Measurements from ENCODE around the gene CCDC186. TPM values are rescaled to one million over a fixed set of nuclear protein-coding genes. Genes with fewer than 3 reads are reported as not detected.

The CCDC186 gene
- 42.6 TPM for total RNA-seq (ENCODE audit: insufficient read depth, low replicate concordance)

DNA sequence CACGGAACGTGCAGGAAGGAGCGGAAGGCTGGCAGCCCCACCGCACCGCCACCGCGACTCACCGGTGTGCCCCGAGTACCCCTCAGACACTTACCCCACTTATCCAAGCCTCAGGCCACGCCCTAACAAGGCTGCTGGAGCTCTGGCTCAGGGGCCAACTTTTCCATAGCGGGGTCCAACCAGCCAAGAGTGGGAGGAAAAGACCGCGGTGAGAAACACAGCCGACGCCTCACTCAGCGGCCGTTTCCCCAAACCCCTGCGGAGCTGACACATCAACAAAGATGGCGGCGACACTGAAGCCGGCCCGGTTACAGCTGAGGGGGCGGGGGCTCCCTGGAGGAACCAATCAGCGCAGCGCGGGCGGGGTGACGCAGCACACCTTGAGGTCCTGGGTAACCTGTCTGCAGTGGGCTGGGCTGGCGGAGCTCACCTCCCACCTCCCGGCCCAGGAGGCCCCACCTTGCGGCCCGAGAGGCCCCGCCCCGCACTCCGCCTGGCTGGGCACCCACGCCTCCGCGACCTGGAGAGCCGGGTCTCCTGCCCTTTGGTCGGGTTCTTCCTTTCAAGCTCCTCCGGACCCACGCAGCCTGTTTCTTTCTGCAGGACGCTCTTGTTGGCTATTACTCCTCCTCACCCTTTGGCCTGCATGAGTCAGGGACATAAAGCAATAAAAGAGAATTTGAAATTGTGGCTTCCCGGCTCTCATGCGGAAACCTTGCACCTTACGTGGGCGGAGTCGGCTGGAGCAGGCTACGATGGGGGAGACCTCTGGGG lies at the start of gene CCDC186:
TSS of gene CCDC186 (minus strand) at position 283 of the 774 bp plus-strand sequence. CDS start 10,935 bp downstream, outside the sequence.
- peak; percentile 94 for DNase-seq (ENCODE audit: low spot score)

DNA sequence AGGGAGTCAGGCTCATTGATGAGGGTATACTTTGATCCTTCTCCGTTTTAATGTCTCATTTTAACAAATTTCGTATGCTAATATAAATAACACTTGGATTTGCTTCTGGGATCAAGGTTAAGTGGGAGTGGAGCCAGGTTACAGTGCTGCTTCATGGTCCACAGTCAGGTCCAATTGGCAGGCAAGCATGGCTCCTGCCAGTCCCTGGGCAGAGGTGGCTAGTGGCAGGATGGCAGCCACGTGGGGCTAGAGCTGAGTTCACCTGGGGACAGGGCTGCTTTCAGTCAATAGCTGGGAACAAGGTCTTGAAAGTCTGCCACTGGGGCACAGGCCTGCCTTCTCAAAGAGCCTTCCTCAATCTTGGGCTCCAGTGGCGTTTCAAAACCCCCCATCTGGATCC lies 49.1 kb upstream of the CCDC186 start:
- DNase-seq (ENCODE audit: low spot score), result no peak

DNA sequence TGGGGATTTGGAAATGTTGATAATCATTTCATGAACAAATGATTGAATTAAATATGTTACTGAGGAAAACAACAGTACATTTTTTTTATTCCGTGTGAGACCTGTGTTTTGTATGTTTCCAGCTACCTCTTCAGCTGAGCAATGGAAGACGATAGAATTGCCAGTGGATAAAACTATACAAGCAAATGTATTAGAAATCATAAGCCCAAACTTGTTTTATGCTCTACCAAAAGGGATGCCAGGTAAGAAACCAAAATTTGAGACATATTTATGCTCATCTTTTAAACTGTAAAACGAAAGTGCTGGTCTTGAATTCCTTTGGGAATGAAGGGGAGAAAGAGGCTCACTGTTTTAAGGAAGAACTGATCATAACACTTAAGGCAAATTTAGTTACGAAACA lies 47.2 kb upstream of the CCDC186 start:
- DNase-seq (ENCODE audit: low spot score), result no peak

DNA sequence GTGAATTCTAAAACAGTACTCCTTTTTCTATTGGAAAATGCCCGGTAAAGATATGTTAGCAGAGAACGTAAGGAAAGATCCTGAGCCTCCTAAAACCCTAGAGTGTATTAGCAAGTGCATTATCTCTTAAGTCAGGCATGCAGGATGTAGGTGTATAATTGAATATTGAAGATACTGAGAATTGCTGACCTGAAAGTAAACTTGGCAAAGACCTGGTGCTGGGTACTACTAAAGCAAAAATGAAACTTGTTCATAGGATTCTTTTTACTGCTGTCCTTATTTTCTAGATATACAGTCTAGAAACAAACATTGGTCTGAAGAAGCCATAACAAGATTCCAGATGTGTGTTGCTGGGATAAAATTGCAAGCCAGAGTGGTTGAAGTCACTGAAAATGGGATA lies 46.3 kb upstream of the CCDC186 start:
- DNase-seq (ENCODE audit: low spot score), result no peak

DNA sequence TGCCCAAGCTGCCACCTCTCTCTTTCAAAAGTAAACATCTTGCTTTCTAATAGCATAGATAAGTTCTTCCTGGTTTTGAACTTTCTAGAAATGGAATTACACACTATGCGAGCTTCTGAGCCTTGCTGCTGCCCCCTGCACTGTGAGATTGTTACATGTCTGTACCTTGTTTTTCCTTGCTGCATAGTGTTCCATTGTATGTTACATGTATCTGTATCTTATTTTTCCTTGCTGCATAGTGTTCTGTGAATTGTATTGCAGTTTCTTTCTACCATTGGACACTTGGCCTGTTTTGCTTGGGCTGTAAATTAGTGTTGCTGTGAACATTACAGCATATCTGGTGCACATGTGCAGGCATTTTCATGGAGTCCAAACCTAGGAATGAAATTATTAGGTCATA lies 41.0 kb upstream of the CCDC186 start:
- no peak for DNase-seq (ENCODE audit: low spot score)

DNA sequence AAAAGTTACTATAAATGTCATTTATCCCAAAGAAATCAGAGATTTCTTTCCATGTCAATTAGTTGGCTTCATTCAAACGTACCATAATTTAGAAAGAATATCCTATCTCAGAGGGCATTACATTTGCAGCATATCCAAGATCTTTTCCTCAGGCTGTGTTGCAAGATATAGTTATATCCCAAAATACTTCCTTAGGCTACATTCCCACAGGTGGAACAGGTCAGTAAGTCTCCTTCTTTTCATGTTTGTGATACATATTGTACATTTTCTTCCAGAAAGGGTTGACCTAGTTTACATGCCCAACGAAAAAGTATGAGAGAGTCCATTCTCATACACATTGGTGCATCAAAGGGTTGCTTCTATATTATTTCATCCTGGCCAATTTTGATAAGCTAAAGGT lies 38.1 kb upstream of the CCDC186 start:
- no peak for DNase-seq (ENCODE audit: low spot score)

DNA sequence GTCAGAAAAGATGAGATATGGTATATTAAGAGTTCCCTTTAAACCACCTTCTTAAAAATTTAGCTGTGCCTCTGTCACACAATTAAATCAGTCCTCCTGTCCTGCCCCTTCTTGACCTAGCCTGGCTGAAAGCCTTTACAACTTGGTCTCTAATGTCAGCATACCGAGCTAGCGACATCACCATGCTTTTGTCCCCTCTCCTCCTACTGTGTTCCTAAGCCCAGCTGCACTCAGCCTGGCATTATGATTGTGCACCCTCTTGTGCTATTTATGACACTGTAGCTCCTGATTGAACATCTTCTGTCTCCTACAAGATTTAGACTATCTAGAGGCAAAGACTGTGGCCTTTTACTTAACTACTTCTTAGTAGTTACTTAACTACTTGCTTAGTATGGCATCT lies 34.3 kb upstream of the CCDC186 start:
- DNase-seq (ENCODE audit: low spot score), result no peak

DNA sequence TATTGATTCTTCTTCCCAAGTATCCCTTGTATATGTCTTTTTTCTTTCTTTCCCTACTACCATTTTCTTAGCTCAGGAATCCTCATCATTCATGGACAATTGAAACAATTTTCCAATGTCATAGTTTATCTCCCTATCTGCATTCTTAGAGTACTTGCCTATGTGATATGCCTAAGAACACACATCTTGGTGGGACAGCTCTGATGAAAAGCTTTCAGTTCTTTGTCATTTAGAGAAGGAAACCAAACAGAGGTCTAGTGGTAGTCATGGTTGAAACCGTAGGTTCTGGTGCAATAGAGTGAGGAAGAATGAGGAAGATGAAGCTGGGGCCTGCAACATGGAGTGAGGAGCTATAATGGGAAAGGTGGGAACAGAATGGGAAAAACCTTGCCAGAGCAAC lies 33.3 kb upstream of the CCDC186 start:
- DNase-seq (ENCODE audit: low spot score), result no peak

DNA sequence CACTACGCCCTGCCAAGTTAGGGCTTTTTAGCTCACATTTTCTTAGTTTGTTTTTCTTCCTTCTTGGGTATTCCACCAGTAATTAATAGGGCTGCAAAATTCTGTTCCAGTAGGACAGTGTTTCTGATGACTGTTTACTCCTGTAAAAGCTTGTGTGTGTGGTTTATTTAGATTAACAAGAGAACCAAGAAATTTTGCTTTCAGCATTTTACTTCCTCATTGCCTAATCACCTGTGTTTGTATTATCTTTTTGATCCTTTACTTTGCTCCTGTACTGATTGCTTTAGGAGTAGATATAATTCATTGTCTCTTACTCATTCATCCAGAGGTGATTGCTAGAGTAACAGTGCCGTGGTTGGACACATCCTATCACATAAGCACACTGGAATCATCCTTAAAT lies 32.9 kb upstream of the CCDC186 start:
- no peak for DNase-seq (ENCODE audit: low spot score)

DNA sequence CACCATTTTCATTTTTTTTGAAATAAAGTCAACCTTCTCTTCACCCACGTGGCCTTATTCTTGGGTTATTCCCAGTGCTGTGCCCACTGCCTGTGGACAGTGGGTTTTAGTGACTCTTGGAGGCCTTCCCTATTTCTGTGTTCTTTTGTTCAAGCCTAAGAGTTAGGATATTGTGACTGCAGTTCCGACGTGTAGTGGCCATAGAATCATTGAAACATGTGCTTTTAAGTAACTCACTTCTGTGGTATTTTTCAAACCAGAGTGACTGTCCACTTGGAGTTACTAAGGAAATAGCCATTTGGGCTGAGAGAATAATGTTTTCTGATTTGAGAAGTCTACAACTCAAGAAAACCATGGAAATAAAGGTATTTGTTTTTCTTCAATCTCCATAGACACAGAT lies 28.8 kb upstream of the CCDC186 start:
- DNase-seq (ENCODE audit: low spot score), result no peak

DNA sequence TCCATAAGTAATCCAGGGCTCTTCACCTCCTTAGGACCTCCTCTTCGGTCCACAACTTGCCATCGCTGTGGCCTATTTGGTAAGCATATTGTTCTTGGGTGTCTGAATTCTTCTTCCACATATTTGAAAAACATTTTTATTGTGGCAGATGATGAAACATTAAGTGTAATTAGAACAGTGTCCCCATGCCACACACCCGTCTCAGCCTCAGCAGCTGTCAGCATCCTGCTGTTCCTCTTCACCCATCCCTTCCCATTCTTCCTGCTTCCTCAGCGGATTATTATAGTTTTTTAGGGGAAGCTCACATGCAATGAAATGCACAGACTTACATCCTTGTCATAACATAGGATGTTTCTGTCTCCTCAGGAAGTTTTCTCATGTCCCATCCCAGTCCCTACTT lies 25.2 kb upstream of the CCDC186 start:
- no peak for DNase-seq (ENCODE audit: low spot score)

DNA sequence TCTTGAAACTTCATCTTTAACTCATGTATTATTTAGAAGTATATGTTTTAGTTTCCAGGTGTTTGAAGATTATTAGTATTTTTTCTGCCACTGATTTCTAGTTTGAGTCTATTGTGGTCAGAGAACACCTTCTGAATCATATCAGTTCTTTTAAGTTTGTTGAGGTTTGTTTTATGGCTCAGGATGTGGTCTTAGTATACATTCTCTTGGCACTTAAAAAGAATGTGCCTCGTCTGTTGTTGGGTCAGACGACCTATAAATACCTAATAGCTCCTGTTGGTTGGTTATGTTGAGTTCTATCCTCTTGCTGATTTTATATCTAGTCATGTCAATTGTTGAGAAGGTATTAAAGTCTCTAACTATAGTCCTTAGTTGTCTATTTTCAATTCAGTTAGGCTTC lies 21.1 kb upstream of the CCDC186 start:
- no peak for DNase-seq (ENCODE audit: low spot score)

DNA sequence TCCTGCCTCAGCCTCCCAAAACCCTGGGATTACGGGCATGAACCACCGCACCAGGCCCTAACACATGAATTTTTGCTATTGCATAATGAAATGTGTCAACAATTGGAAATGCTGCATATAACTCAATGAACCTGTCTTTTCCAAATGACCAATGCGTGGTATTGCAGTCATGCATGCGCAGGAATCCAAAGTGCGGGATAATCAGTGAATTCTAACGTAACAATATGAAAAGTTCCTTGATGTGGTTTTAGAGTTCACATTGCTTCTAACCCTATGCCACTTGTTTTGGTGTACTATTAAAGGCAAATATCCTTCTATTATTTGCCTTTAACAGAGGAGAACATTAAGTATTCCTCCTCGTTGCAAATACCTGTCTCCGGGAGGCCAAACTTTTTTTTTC lies 15.7 kb upstream of the CCDC186 start:
- DNase-seq (ENCODE audit: low spot score), result no peak

DNA sequence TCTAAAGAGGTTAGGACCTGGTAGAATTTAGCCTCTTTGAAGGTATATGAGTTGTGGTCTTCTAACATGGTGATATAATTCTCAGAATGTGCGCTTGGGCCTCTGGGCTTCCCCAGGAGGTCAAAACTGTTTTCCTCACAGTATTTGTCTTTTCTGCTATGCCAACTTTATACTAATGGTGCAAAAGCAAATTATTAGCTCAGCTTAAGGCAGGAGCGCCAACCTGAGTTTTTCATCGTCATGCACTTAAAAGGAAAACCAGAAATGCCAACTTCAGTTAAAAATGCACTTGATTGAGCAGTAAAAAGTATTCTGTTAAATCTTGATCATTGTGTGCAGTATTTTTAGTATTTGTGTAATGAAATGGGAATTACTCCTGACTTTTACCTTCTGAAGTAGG lies 14.9 kb upstream of the CCDC186 start:
- DNase-seq (ENCODE audit: low spot score), result no peak

DNA sequence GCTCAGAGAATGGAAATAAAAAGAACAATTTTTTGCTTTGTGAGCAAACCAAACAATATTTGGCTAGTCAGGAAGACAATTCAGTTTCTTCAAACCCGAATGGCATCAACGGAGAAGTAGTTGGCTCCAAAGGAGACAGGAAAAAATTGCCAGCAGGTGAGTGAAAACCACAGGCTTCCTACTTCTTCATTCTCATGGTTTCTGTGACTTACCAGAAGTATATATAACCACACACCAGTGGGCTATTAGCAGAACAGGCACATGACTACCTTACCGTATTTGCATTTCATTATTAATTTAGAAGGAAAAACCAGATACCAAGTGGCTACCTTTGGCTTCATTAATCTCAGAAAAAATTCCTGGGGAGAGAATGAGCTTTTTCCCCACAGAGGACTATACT lies 14.0 kb upstream of the CCDC186 start:
- DNase-seq (ENCODE audit: low spot score), result no peak

DNA sequence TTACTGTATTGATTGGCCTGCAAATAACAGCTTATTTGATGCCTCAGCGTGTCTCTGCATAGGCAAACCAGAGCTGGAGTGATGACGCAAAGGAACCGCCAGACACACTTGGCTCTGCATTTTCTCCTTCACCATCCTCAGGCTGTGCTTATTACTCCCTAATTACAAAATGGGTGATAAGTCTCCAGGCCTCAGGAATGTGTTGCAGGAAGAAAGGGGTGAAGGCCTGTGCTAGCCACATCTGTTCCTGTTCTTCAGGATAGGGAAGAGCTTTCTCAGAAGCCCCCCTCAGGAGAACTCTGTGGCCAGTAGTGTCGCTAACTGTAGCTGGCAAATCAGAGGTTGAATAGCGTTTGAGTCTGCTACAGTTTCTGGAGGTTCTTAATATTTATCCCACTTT lies 10.3 kb upstream of the CCDC186 start:
- no peak for DNase-seq (ENCODE audit: low spot score)

DNA sequence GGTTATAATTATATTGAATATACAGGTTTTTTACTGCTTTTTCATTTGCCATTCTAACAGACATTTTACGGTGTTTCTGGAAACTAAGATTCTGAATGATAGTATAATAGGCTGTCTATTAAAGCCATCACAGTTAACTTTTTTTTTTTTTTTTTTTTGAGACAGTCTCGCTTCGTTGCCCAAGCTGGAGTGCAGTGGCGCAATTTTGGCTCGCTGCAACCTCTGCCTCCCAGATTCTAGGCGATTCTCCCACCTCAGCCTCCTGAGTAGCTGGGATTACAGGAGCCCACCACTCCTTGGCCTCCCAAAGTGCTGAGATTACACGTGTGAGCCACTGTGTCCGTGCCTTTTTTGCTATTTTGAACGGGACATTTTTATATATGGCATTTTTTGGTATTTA lies 9.6 kb upstream of the CCDC186 start:
- DNase-seq (ENCODE audit: low spot score), result no peak

DNA sequence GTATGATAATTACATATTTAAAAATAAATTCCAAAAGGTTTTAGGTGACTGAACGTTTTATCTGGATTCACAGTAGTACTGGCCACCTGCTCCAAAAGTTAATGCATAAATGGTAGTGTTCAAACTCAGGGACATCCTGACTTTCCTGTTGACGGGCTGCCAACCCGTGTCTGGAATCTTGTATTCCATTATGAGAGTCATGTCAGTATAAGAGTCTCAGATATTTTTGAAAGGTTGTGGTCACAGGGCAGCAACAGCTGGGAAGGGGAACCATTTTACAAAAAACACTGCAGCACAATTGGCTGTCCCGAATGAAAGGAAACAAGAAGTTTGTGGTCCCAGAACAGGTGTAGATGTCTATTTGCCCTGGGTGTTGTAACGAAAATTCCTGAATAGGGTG lies 8.0 kb upstream of the CCDC186 start:
- DNase-seq (ENCODE audit: low spot score), result no peak

DNA sequence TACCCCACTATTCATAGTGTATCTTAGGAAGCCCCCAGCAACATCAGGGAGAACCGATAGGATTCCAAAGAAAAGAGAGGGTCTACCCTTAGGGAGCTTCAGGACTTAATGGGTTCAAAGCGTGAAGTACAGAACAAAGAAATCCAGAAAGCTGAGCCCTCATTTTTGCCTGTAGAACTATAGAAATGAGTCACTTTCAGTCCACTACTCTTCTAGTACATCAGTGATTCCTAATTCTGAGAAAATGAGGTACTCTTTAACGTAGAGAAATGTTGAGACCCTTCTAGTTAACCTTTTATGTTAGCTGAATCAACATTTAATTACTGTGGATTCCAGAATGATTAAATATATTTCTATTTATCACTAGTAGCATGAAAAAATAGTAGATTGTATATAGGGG lies 6.9 kb upstream of the CCDC186 start:
- no peak for DNase-seq (ENCODE audit: low spot score)

DNA sequence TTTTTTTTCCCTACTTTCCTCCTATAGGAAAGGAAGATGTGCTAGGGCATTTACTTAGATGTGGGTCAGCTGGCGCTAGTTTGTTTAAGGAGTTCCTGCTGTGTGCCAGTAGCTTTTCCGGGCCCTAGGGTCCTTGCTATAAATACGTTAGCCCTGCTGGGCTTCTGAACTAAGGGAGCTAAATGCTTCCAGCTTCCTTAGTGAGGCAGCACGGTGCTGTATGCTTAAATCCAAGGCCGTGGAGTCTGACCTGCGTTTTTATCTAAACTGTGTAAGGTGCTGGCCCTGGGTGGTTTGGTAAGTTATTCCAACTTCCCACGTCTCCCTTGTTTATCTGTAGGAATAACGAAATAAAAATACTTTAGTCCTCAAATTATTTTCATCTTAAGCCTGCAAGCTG lies 5.7 kb upstream of the CCDC186 start:
- DNase-seq (ENCODE audit: low spot score), result no peak

DNA sequence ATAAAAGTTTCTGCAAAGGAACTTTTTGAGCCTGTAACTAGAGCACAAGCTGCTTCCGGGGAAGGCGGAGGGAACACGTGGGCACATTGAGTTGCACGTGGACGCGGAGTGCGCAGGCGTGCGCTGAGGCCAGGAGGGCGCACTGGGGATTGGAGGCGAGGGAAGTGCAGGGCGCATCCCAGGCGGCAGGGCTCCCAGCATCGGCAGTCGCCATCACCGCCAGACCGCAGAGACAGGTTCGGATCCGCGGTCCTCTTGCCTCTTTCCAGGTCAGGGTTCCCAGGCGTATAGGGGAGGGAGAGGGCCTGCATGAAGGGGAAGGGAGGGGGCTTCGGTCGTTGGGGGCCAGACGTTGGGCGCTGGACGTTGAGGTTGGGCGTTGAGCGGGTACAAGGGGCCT lies 5.1 kb upstream of the CCDC186 start, which contains the start of gene TDRD1:
TSS of gene TDRD1 (plus strand) at position 206 of the 400 bp plus-strand sequence. CDS start 8,479 bp downstream, outside the sequence.
- DNase-seq (ENCODE audit: low spot score), result no peak

DNA sequence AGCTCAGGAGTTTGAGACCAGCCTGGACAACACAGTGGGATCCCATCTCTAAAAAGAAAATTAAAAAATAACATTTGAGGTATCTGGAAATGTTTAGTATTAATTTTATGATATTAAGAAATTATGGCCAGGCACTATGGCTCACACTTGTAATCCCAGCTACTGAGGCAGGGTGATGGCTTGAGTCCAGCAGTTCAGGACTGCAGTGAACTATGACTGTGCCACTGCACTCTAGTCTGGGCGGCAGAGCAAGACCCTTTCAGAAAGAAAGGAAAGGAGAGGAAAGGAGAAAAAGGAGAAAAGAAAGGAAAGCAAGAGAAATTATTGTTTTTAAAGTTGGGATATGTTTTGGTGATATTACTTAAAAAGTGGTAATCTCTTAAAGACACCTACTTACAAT lies 2.5 kb upstream of the CCDC186 start:
- DNase-seq (ENCODE audit: low spot score), result no peak

DNA sequence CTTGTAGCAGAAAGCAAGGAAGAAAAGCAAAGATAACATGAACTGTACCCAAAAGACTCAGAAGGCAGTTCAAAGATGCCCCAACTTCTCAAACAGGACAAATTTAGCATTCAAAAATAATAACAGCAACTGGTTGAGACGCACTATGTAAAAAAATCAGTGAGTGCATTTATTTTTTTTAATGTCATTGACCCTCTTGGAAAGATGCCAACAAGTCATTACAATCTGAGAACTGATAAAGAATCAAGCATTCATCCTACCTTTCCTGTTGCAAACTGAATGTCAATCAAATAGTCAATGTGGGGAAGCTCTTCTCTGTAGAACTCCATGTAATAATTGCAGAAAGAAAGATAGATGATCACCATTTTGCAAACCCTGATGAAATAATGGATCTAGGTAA lies 1.7 kb upstream of the CCDC186 start:
- DNase-seq (ENCODE audit: low spot score), result no peak

DNA sequence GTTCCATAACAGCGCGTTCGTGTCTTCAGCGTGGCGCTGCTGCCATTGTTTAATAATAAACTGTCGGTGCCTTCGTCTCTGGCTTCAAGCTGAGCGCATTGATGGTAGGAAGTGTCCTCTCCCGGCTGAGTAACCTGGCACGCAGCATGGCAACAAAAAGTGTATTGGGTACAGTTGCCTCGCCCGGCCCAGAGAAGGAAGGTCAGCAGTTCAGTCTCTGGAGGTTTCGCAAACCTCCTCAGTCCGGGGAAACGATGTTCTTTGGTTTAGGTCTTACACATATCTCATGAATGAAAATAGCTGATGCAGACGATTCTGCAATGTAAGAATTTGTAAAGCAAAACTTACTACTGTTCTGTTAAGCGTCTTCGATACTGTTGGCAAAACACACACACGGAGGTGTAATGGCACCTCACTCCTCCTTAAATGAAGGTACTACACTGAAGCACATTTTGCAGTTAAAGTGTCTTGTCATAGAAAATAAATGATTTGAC lies 739 bp upstream of the CCDC186 start:
- peak; percentile 37 for DNase-seq (ENCODE audit: low spot score)

Measured in umbilical cord (tissue), 2 donors.